HTR-8/SVneo (cell line): ENCODE results near the gene GSC2.
"Not testable (repeated sequence)": the region's sequence is repeated elsewhere in the genome, so short reads cannot be mapped to it uniquely, and the experiment has no call there.

Experiments
- DNase-seq: peaks from one replicate; pipeline ENCODE4 v3.0.0; 2011; ENCODE audit warnings: low spot score, mixed read lengths; ENCODE audit not compliant: insufficient read length
- FAIRE-seq: peaks from 2 replicates; lab custom pipeline; 2011; peaks lifted over from hg19 to GRCh38; lab: Jason Lieb, UNC

GSC2 gene

DNA sequence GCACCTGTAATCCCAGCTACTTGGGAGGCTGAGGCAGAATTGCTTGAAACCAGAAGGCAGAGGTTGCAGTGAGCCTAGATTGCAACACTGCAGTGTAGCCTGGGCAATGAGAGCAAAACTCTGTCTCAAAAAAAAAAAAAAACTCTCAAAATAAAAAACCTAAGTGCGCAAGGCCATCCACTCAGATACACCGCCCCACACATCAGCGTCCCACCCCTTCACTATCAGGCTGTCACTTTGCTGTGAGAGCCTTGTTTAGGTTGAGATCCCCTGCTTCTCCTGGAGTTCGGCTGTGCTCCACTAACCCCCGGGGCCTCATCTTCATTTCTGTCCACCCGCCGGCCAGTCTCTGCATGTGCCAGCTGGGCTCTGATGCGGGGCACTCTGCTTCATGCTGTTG, 16.3 kb upstream of the GSC2 start:
- FAIRE-seq, result no peak
- no peak for DNase-seq

DNA sequence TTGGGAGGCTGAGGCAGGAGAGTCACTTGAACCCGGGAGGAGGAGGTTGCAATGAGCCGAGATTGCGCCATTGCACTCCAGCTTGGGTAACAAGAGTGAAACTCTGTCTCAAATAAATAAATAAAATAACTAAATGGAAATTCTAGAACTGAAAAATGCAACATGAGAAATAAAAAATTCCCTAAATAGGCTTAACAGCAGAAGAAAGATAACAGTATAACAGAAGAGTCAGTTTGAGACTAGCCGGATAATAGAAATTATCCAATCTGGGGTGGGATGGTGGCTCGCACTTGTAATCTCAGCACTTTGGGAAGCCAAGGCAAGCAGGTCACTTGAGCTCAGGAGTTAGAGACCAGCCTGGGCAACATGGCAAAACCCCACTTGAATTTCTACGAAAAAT, 14.3 kb upstream of the GSC2 start:
- no peak for DNase-seq
- no peak for FAIRE-seq

DNA sequence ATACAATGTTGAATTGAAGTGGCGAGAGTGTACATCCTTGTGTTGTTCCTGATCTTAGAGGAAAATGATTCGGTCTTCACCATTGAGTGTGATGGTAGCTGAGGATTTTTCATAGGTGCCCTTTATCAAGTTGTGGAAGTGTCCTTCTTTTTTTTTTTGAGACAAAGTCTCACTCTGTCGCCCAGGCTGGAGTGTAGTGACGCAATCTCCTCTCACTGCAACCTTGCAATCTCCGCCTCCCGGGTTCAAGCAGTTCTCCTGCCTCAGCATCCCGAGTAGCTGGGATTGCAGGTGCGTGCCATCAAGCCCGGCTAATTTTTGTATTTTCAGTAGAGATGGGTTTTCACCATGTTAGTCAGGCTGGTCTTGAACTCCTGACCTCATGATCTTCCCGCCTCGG, 8.6 kb upstream of the GSC2 start:
- not testable (repeated sequence) for FAIRE-seq, DNase-seq

DNA sequence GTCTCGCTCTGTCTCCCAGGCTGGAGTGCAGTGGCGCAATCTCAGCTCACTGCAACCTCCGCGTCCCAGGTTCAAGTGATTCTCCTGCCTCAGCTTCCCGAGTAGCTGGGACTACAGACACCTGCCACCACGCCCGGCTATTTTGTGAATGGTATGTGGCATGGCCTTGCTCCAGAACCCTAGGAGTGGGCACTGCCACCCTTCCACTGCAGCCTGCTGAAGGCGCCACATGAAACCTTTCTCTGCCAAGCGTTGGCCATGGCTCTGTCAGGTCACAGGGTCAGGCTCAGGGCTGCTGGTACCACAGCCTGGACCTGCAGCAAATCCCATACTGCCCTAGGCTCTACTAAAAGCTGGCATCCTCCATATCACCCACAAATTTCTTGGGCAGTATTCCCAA, 6.0 kb upstream of the GSC2 start:
- not testable (repeated sequence) for FAIRE-seq

DNA sequence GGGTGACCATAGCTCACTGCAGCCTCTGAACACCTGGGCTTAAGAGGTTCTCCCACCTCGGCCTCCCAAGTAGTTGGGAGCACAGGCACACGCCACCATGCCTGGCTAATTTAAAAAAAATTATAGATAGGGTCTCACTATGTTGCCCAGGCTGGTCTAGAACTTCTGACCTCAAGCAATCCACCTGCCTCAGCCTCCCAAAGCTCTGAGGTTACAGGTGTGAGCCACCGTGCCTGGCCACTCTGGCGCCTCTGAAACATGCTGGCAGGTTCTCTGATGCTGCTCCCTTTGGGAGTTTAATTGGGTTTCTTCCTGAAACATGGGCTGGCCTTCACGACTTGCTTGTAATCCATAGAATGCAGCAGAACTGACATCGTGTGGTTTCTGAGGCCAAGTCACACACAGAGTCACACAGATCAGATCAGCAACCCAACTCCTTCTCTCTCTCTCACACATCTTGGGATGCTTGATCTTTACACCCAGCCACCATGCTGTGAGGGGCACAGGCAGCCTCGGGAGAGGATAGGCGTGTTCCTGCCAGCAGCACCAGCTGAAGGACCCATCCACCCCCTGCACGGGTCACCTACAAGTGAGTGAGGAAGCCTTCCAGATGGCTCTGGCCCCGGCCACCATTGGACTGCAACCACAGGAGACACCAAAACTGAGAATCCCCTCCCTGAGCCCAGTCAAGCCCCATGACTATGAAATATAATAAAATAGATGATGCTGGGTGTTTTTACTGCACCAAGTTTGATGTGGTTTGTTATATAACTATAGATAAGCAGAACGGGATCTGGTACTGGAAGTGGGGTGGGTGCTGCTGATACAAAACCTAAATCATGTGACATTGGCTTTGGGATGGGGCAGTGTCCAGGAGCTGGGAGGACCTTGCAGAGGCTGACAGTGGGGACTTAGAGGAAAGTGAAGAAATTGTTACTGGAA, 3.1 kb upstream of the GSC2 start:
- no peak for DNase-seq
- FAIRE-seq, result no peak

More for the DNA sequence above, 6.0 kb upstream of the GSC2 start:
- DNase-seq, result not testable (repeated sequence)

DNA sequence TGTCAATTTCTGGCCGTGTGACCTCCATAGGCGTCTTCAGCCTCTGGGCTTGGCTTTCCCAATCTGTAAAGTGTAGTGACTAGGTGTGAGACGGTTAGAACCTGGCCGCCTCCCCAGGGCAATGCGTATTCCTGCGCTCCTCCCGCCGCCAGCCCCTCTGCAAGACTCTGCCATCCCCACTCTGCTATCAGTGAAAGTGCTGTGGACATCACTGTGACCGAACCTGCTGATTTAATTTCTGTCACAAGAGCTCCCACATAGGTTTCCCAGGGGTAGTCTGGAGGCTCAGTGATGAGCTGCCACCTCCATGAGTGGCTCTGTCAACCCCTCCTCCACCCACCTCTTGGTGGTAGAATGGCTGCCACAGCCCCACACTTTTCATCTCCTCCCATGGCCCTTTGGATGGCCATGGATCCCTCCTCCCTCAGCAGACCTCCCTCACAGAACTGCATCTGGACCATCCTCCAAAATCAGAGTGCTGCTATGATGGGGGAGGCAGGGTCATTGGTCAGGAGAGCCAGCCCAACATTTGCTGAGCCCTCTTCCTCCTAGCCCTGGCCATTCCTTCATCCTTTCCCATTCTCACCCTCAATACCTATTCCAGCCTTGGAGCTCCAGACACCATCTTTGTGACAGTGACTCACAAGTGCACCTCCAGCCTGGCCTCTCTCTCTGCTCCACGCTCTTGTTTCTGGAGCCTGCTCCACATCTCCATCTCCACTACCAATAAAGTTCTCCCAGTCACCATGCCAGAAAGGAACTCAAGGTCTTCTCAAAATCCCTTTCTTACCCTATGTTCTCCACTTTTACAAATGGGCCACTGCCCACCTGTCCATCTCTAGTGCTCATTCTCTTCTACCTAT, 1.5 kb upstream of the GSC2 start:
- no peak for FAIRE-seq
- no peak for DNase-seq

DNA sequence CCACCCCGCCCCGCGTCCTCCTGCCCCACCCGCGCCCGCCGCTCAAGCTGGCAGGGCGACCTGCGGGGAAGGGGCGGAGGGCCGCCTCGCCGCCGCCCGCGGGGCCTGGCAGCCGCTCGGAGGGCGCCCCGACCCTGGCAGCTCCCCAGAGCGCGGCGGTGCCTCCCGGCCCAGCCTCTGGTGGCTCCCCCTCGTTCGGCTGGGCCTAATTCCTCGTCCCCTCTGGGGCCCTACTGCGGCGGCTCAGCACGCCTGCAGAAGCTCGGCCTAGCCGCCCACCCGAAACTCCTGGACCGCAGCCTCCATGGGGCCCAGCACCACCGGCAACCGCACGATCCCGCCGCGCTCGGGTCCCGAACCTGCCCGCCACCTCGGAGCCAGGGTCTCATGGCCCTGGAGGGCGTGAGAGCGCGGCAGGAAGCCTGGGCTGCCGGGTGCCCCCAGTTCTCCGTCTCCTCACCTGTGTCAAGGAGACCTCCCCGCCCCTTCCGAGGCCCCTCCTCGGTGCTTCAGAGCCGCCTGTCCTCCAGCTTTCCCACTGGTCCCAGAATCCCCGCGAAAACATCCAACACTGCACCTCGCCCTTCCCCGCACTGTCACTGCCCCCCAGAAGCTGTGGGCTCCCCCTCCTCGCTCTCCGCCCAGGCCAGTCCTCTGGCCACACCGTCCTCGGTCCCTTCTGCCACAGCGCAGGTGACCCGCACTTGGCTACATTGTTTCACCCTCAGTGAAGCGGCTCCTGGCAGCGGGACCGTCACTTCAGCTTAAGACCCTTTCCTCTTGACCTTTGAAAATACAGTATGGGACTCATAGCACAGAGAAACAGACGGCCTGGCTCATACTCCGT, 613 bp upstream of the GSC2 start:
- DNase-seq, result no peak
- FAIRE-seq, result no peak

DNA sequence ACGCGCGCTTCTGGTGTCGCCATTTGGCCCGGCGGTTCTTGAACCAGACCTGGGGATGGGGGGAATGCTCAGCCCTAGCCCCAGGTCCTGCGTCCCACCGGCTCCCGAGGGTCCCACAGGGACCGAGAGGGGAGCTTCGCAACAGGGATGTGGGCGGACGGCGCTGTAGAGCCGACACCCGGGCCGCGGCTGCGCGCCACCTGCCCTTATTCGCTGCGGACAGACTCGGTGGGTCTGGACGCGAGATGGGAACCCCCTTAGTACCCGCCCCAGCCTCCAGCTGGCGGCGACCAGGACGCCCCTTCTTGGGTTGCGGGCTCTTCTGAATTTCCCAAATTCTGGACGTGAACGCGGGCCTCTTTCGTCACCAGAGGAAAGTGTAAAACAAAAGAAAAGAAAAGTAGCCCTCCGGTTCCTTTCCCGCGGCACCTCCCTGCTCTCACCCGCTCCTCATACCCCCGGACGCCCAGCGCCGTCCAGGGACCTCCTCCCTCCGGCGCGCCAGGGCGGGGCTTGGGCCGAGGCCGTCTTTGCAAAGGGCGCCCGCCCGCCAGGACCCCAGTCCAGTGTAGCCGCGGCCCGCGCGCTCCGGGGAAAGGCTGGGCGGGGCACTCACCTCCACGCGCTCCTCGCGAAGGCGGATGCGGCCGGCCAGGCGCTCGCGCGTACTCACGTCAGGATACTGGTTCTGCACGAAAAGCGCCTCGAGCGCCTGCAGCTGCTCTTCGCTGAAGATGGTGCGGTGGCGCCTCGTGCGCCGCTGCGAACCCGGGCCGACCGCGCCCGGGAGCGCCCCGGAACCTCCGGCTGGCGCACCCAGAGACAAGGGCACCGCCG, 827 bp downstream of the GSC2 start:
- DNase-seq (no peak), FAIRE-seq (no peak)

DNA sequence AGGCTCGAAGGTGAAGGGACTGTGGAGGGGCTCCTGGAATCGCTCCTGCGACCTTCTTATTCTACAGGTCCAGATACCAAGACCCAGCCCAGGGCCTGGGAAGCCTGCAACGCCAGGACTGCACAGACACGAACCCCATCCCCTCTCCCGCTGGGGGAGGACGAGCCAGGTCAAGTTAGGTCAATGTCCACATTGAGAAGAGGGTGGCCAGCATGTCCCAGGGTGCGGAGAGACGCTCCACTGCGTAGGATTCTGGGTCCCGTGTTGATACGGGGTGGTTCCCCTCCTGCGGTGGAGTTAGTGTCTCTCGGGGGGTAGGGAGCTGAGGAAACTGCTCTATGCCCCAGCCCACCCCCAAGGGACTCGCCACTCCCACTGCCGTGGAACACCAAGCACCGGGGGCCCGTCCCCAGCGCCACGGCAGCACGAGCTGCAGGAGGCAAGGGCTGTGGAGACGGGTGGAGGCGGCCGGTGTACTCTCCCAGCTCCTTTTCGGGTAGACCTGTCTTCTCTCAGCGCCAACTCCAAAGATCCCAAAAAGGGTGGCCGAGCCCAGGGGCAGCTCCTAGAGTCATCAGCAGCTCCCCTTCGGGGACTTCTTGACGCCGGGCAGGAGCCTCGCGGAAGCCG, 1.6 kb downstream of the GSC2 start:
- DNase-seq (no peak), FAIRE-seq (no peak)

DNA sequence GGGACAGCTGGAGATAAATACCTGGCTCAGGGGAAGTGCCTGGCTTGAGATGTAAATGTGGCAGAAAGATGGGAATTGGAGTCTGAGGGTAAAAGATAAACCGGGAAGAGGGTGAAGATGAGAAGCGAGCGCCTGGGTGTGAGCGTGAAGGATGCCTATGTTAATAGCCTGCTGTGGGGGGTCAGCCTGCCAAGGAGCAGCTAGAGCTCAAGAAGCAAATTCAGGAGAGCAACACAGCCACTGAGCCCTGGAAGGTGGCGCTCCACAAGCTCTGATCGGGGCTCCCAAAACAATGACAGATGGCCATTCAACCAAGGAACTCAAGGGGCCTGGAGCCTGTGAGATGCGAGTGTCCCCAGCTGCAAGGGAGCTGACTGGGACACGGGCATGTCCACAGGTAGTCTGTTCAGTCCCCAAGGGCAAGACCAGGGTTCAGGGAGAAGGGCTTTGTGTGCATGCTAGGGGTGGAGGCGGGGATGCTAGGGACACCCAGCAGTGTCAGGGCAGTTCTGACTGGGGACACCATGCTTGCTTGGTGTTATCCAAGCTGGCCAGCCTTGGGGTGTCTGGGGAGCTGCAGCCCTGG, 2.8 kb downstream of the GSC2 start:
- FAIRE-seq (no peak), DNase-seq (no peak)

DNA sequence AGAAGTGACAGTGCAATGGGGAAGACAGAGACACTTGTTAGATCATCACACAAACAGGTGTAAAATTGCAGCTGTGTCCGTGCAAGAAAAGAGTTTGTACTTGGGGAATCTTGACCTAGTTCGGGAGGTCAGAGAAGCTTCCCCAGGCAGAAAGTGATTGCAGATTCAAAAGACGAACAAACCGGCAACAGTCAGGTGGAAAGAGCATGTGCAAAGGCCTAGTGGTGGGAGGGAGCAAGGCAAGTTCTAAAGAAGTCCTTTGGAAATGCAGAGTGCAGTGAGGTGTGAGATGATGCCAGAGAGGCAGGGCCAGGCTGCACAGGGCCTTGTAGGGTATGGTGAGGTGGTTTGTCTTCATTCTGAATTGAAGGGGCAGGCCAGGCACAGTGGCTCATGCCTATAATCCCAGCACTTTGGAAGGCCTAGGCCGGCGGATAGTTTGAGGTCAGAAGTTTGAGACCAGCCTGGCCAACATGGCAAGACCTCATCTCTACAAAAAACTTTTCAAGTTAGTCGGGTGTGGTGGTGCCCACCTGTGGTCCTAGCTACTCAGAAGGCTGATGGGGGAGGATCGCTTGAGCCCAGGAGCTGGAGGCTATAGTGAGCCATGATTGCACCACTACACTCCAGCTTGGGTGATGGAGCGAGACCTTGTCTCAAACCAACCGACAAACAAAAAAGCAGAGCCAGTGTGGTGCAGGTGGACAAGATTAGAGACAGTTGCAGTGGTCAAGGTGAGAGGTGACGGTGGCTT, 3.7 kb downstream of the GSC2 start:
- FAIRE-seq (no peak), DNase-seq (no peak)

DNA sequence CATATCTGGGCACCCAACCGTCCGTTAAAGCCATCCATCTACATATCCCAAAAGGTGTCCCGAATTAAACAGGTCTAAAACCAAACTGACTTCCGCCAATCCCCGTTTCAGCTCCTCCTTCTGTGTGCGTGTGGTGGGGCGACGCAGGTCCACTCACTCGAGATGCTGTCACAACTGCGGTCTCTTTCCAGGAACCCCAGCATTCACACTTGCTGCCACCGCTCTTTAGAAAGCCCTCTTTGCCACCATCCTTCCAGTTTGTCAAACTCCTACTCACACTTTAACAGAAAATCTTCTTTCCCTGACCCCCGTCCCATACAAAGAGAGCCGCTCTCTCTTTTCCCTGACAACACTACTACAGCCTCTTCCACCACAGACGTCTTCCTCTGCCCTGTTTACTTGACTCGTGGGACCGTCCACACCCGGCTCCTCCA, 6.1 kb downstream of the GSC2 start:
- FAIRE-seq, result no peak
- no peak for DNase-seq

DNA sequence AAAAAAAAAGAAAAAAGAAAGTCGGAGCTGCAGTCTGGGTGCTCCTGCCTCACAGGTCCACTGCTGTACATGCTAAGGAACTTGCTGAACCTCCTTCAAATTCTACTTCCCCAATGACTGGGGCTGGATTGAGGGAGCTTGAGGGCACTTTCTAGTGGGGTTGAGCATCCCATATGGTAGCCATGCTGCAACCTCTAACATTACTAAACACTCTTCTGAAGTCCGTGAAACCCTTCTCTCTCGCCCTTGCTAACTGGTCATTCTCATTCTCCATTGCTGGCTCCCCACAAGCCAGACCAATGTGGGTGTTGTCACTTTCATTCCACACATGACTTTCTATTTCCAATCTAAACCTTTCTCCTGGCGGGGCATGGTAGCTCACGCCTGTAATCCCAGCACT, 6.9 kb downstream of the GSC2 start:
- DNase-seq (no peak), FAIRE-seq (no peak)

DNA sequence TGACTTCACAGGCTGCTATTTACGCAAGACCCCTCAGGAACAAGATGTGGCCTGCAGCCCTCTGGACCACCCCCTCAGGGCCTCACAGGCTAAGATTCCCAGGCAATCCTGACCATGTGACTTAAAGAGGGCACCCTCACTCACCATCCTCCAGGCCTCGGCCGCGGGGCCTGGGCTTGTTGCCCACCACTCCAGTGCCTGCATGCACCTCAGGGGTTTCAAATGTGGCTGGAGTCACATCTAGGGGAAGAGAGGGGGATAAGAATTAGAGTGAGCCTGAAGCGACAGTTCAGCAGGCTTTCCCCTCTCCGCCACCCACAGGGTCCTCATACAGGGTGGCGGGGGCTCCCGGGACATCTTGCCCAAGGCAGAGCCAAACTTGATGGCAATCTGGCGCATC, 7.7 kb downstream of the GSC2 start:
- DNase-seq (no peak), FAIRE-seq (no peak)

DNA sequence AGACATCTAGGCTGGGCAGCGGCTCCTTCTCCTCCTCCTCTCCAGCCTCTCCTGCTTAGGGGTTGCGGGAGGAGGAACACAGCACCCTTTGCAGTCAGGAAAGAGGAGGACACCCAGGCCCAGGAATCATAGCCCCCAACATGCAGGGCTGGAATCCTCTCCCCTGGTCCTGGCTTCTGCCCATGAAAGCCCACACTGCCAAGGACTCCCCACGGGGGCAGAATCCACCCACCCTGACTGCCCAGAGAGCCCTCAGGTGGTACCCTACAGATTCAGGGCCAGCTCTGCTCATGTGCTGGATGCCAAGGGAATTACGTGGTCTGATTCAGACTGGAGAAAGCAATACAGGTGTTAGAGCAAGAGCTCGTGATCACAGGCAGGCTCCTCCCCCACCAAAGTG, 10.1 kb downstream of the GSC2 start:
- no peak for FAIRE-seq
- no peak for DNase-seq

DNA sequence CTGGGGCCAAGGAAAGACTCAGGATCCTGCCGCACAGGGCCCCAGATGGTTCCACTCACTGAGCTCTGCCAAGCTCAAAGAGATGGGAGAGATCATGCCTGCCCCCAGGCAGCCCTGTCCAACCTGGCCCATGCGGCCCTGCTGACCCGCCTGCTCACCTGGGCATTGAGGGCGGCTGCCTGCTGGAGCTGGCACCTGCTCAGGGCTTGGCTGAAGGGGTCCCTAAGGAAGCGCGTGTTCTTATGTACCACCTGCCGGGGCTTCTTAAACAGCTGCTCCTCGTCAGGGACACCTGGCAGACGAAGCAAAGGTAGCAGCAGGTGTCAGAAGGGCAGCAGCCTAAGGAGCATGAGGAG, 11.1 kb downstream of the GSC2 start:
- no peak for DNase-seq

DNA sequence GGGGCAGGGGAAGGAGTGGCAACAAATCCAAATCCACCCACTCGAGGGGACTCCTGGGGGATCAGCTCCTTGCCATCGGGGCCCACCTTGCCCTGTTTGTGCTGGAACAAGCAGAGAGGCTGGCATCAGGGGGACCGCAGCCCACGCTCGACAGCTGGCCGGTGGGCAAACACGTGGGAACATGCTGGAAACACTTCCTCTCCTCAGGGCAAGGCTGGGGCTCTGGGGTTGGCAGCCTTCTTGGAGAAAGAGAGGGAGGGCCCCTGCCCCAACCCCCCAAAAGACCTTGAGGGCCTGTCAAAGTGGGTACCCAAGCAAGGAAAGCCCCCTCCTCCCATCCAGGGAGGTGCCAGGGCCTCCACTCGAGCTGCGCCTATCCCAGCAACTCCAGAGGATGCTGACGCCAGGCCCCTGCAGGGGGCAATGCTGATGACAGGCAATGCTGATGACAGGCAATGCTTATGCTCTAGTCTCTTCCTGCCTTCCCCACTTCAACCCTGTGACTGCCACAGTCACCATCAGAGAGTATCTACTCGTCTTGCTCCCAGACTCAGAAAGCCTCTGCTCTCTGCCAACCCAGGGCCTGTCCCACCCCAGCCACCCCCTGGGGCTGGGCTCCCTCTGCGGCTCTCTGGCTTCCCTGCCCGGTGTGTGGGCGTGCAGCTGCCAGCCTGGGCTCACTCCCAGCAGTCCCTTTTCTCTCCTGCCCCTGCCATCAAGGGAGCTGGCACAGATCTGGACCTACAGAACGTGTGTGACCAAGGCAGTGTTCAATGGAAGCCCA, 11.7 kb downstream of the GSC2 start:
- DNase-seq, result no peak
- no peak for FAIRE-seq

More for the DNA sequence above, 11.1 kb downstream of the GSC2 start:
- FAIRE-seq, result no peak
